Lung (tissue), 12 donors: ENCODE results near the gene IL1RAPL1. TPM values are rescaled to one million over a fixed set of nuclear protein-coding genes. Genes with fewer than 3 reads are reported as not detected.

Experiments
- ATAC-seq: fragments of 200-7000 bp; cut with Tn5 transposase; one replicate; pipeline ENCODE4 v1.9.1; 2020; ENCODE audit warnings: moderate number of reproducible peaks; ENCODE audit not compliant: insufficient read depth, low FRiP score
- DNase-seq, 3 donors: peaks; one replicate each; pipeline ENCODE4 v3.0.0-alpha.2; 2013 to 2017
- H3K27ac ChIP-seq, 2 donors: one replicate each; pipeline ENCODE4 v1.5.1; 2013; ENCODE audit warnings: mild to moderate bottlenecking in 2 of 2, moderate library complexity in 2 of 2, control low read depth in 1 of 2, inconsistent platforms in 1 of 2, low read depth in 1 of 2, low read length in 1 of 2
- H3K27me3 ChIP-seq, 3 donors: one replicate each; pipeline ENCODE4 v1.5.1; 2013; ENCODE audit warnings: low read length in 2 of 3; ENCODE audit not compliant: control insufficient read depth in 3 of 3, insufficient read depth in 3 of 3
- H3K36me3 ChIP-seq, 4 donors: one replicate each; pipeline ENCODE4 v1.5.1; 2013; ENCODE audit warnings: low read length in 4 of 4, mild to moderate bottlenecking in 1 of 4, moderate library complexity in 1 of 4; ENCODE audit not compliant: control insufficient read depth in 4 of 4, insufficient read depth in 4 of 4
- H3K4me1 ChIP-seq, 5 donors: one replicate each; pipeline ENCODE4 v1.5.1; 2013; ENCODE audit warnings: low read length in 5 of 5, mild to moderate bottlenecking in 2 of 5, moderate library complexity in 1 of 5; ENCODE audit not compliant: control insufficient read depth in 5 of 5, insufficient read depth in 5 of 5
- H3K4me3 ChIP-seq: one replicate; pipeline ENCODE4 v1.5.1; 2013; ENCODE audit warnings: mild to moderate bottlenecking, control low read depth, moderate library complexity
- H3K9ac ChIP-seq, 2 donors: one replicate each; pipeline ENCODE4 v1.5.1; 2013; ENCODE audit warnings: low read length in 2 of 2, control low read depth in 1 of 2; ENCODE audit not compliant: insufficient read depth in 1 of 2
- H3K9me3 ChIP-seq, 4 donors: one replicate each; pipeline ENCODE4 v1.5.1; 2013; ENCODE audit warnings: low read length in 3 of 4, mild to moderate bottlenecking in 1 of 4, moderate library complexity in 1 of 4; ENCODE audit not compliant: control insufficient read depth in 4 of 4, insufficient read depth in 3 of 4
- CTCF ChIP-seq: IDR thresholded peaks from 2 replicates; pipeline ENCODE4 v1.5.1; 2012; ENCODE audit warnings: mild to moderate bottlenecking; ENCODE audit errors: control extremely low read depth, extremely low read depth
- WGBS, 2 donors: extraction: QIAGEN DNeasy Blood & Tissue Kit; methylation state at CpG; one replicate each; pipeline ENCODE4 v1.1.7; 2013; 5-methylcytosine and 5-hydroxymethylcytosine counted together
- polyA plus RNA-seq, 2 donors: library from polyadenylated mRNA; stranded (reverse); fragments of 200-250 nt; gene quantifications; one replicate each; pipeline ENCODE4 v1.2.1, GENCODE V29; 2013
- total RNA-seq, 2 donors: library from RNA; depleted of rRNA in 1 of 2; stranded (reverse); fragments of >200 nt in 1 of 2; gene quantifications; one replicate each; pipeline ENCODE4 v1.2.1, GENCODE V29; 2014 to 2021
- donor health status: control.
- donor health status: control.
- donor health status: Bipolar disorder and iron deficiency.
- donor health status: healthy.
- donor health status: DM: yes; HTN: yes; CAD: no.

The IL1RAPL1 gene
- total and polyA plus RNA-seq, 4 donors = 2.2 TPM; not detected in 3

DNA sequence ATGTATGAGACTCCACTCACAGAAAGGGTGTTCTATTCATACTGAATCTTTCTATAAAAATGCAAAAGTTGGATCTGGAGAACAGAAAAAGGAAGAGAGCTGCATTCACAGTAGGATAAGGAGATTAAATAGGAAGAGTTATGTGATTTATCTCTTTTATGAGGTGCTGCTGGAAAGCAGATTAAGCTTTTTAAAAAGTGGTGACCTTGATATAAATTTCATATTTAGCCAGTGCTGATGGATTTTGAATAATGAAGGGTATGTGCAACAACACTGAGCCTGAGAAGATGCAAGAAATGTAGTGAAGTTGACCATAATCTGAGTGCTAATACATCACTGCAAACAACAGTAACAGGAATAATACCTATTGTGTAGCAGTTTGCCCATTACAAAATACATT is 795.6 kb downstream of the IL1RAPL1 start:
- DNase-seq (no peak), ATAC-seq (no peak)
- Histone ChIP-seq H3K9me3 (peaks cover 0 to 10% (median 2%) of the 10 kb centered on the region in 4 donors), H3K36me3 (no peaks in the 10 kb centered on the region), H3K4me3 (no peak overlapping the region), H3K9ac (no peak overlapping the region), H3K27me3 (peaks cover 0 to 2% (median 0%) of the 10 kb centered on the region in 3 donors), H3K4me1 (no peaks in the 10 kb centered on the region), H3K27ac (no peak overlapping the region)
- no peak for TF ChIP-seq CTCF

DNA sequence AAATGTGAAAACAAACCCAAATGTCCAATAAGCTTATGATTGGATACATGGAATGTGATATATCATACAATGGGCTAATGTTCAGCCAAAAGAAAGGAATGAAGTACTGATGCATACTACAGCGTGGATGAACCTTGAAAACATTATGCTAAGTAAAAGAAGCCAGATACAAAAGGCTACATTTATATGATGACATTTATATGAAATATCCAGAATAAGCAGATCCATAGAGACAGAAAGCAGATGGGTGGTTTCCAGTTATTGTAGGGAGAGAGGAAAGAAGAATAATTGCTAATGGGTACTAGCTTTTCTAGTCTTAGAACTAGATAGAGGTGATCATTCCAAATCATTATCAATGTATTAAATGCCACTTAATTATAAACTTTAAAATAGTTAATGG is 801.3 kb downstream of the IL1RAPL1 start:
- no peaks in the 10 kb centered on the region for H3K36me3 ChIP-seq
- 63 to 89% methylated on average over 1 of the region's 1 CpG for WGBS, 2 donors
- H3K4me3 ChIP-seq = no peak overlapping the region
- DNase-seq = no peak
- H3K4me1 ChIP-seq = no peaks in the 10 kb centered on the region
- peaks cover 0 to 2% (median 0%) of the 10 kb centered on the region in 3 donors for H3K27me3 ChIP-seq
- ATAC-seq = no peak
- no peak overlapping the region for H3K27ac ChIP-seq
- no peaks in the 10 kb centered on the region for H3K9me3 ChIP-seq
- TF ChIP-seq CTCF = no peak
- H3K9ac ChIP-seq = no peak overlapping the region

DNA sequence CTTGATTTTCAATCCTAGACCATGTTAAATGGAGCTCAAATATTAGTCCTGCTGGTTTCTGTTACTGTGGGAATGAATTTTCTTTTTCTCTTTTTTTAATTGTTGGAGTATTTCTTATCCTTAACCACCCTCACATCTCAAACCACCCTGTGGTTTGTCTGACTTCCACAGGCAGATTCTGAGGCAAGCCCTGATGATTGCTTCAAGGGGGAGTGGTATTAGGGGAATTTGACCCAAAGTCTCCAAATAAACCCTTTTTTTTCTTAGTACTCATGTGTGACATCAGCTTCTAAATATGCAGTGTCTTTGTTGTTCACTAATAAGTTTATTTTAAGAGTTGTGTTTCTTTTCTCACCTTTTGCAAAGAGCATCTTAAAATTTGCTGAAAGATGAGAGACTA is 810.3 kb downstream of the IL1RAPL1 start:
- no peak for DNase-seq
- H3K4me1 ChIP-seq = no peaks in the 10 kb centered on the region
- no peak for TF ChIP-seq CTCF
- H3K36me3 ChIP-seq = no peaks in the 10 kb centered on the region
- H3K27ac ChIP-seq = no peak overlapping the region
- H3K4me3 ChIP-seq = no peak overlapping the region
- no peak overlapping the region for H3K9ac ChIP-seq
- ATAC-seq = no peak
- H3K9me3 ChIP-seq = no peaks in the 10 kb centered on the region
- H3K27me3 ChIP-seq = no peaks in the 10 kb centered on the region

- H3K4me3 ChIP-seq = no peak overlapping the region
- no peak overlapping the region for H3K9ac ChIP-seq
- H3K27ac ChIP-seq = no peak overlapping the region
- ATAC-seq = no peak
- no peak for TF ChIP-seq CTCF
- no peaks in the 10 kb centered on the region for H3K36me3 ChIP-seq
- DNase-seq = no peak
- 88 to 96% methylated on average over 4 of the region's 4 CpGs for WGBS, 2 donors
- no peaks in the 10 kb centered on the region for H3K4me1 ChIP-seq
- no peaks in the 10 kb centered on the region for H3K9me3 ChIP-seq
- no peaks in the 10 kb centered on the region for H3K27me3 ChIP-seq
Observed at GRCh38 chrX:29407357-29407756, 820.1 kb downstream of the IL1RAPL1 start.
